Esophagus muscularis mucosa (tissue), 4 donors: Measurements from ENCODE around the gene KIF26B. TPM values are rescaled to one million over a fixed set of nuclear protein-coding genes. Genes with fewer than 3 reads are reported as not detected.

ENCODE experiments used
- DNase-seq: peaks from one replicate; pipeline ENCODE4 v3.0.0-alpha.2; 2017; ENCODE audit errors: extremely low spot score
- H3K27ac ChIP-seq, 4 donors: fragments of 200-600 bp; sonication (generic); replicated peaks in 1 of 4; 1 replicate in 3 of 4; 2 replicates in 1 of 4; pipeline ENCODE4 v1.5.1; 2016 to 2019; ENCODE audit warnings: mild to moderate bottlenecking in 1 of 4
- H3K27me3 ChIP-seq, 4 donors: fragments of 200-600 bp; sonication (generic); one replicate each; pipeline versions ENCODE4 v1.5.1 to v1.6.0; 2016 to 2019
- H3K36me3 ChIP-seq, 4 donors: fragments of 200-600 bp; sonication (generic); one replicate each; pipeline ENCODE4 v1.5.1; 2016 to 2019
- H3K4me1 ChIP-seq, 4 donors: fragments of 200-600 bp; sonication (generic); one replicate each; pipeline ENCODE4 v1.5.1; 2016 to 2019
- H3K4me3 ChIP-seq, 4 donors: fragments of 200-600 bp; sonication (generic); 1 replicate in 2 of 4; 2 replicates in 2 of 4; pipeline ENCODE4 v1.5.1; 2016 to 2019; ENCODE audit warnings: mild to moderate bottlenecking in 4 of 4, moderate library complexity in 1 of 4
- H3K9me3 ChIP-seq, 4 donors: fragments of 200-600 bp; sonication (generic); 1 replicate in 3 of 4; 2 replicates in 1 of 4; pipeline ENCODE4 v1.5.1; 2016 to 2019
- CTCF ChIP-seq, 3 experiments: fragments of 200-600 bp in 2 of 3; fragments of 450-650 bp in 1 of 3; sonication (generic) in 2 of 3; IDR thresholded peaks; one replicate each; pipeline ENCODE4 v1.5.1; 2017 to 2019; ENCODE audit warnings: antibody characterized with exemption in 3 of 3, mild to moderate bottlenecking in 2 of 3, moderate library complexity in 1 of 3
- EP300 ChIP-seq: sonication (generic); formaldehyde crosslinking; IDR thresholded peaks from one replicate; pipeline ENCODE4 v1.6.1; 2017; ENCODE audit warnings: antibody characterized with exemption
- POLR2A ChIP-seq: fragments of 450-650 bp; IDR thresholded peaks from one replicate; pipeline ENCODE4 v1.6.1; 2017; ENCODE audit warnings: antibody characterized with exemption, moderate library complexity, mild to moderate bottlenecking, low read depth
- POLR2AphosphoS5 ChIP-seq, 2 donors: sonication (generic); formaldehyde crosslinking; IDR thresholded peaks; one replicate each; pipeline ENCODE4 v1.6.1; 2017; ENCODE audit warnings: antibody characterized with exemption in 2 of 2
- WGBS: methylation state at CpG from one replicate; pipeline ENCODE4 v1.1.5; 2018; 5-methylcytosine and 5-hydroxymethylcytosine counted together
- intact Hi-C: fragments of 100-400 bp; cut with DNase I; formaldehyde crosslinking; loops from one replicate; pipeline ENCODE4 v1.15.1; 2023
- total RNA-seq, 4 donors: library from RNA; depleted of rRNA; stranded (reverse); fragments of >200 nt; gene quantifications; one replicate each; pipeline versions ENCODE4 v1.1.0 to v1.2.1, GENCODE V29; 2016

Gene KIF26B
- total RNA-seq, 4 donors from 2014 or later, result 0.13 to 3.7 (median 1.3) TPM

- no peak for TF ChIP-seq POLR2AphosphoS5 (IDR thresholded peaks at IDR 0.05)
- no peak for TF ChIP-seq EP300
- no peak for TF ChIP-seq CTCF (IDR thresholded peaks at IDR 0.05)
- TF ChIP-seq POLR2A, result no peak
- intact Hi-C loops, result no loop called here
- WGBS, result 90% methylated on average over 15 of the region's 15 CpGs
- H3K27me3 ChIP-seq, result peaks cover 0 to 8% (median 0%) of the 10 kb centered on the region in 4 donors
- no peaks in the 10 kb centered on the region for H3K9me3 ChIP-seq
- DNase-seq, result no peak
- no peaks in the 10 kb centered on the region for H3K4me1 ChIP-seq
- no peaks in the 10 kb centered on the region for H3K36me3 ChIP-seq
- H3K27ac ChIP-seq, result no peak overlapping the region
- H3K4me3 ChIP-seq, result no peak overlapping the region
Measured at GRCh38 chr1:245464290-245464689, 309.5 kb downstream of the KIF26B start.

DNA sequence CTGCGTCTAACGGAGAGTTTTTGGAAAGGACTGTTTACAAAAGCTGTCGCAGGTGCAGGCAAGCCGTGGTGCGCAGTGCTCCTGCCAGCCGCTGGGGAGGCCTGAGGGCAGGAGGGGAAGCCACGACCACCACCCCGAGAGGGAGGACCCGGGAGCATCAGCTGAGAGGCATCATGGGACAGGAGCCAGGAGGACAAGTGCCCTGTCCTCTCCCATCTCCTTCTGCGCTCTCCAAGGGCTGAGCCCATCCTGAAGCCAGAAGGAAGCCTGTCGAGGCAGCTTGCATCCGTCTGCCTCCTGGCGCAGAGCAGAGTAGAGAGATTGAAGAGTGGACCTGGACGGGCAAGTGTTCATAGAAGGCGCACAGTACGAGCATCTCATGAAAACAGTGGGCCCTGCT is 310.9 kb downstream of the KIF26B start:
- no peak for TF ChIP-seq EP300
- no peak for TF ChIP-seq POLR2AphosphoS5 (IDR thresholded peaks at IDR 0.05)
- no peak for TF ChIP-seq POLR2A
- no peak for TF ChIP-seq CTCF (IDR thresholded peaks at IDR 0.05)
- WGBS, result 79% methylated on average over 16 of the region's 16 CpGs
- Histone ChIP-seq H3K4me1 (no peaks in the 10 kb centered on the region), H3K27me3 (peaks cover 0 to 6% (median 0%) of the 10 kb centered on the region in 4 donors), H3K4me3 (no peak overlapping the region), H3K36me3 (no peaks in the 10 kb centered on the region), H3K27ac (no peak overlapping the region), H3K9me3 (no peaks in the 10 kb centered on the region)
- intact Hi-C loops, result no loop called here
- no peak for DNase-seq

DNA sequence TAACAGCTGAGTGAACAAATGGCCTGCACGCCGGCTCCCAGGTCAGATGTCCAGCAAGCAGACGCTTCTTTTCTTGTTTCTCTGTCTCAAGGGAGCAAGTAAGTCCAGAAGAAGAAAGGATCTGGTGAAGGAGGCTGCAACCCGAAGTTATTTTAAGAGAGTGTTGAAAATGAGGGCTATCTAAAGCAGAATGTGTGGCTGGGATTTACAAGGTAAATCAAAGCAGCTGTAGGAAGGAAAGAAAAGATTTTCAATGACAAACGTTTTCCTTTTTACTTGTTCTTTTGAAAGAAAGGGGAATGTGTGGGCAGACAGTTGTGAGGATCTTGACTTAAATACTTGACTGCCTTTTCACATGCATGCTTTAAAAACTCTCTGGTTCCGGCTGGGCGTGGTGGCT is 311.5 kb downstream of the KIF26B start:
- no peak for DNase-seq
- H3K4me3 ChIP-seq, result no peak overlapping the region
- H3K27ac ChIP-seq, result no peak overlapping the region
- H3K36me3 ChIP-seq, result no peaks in the 10 kb centered on the region
- TF ChIP-seq POLR2A (no peak), CTCF (IDR thresholded peaks at IDR 0.05) (no peak), EP300 (no peak), POLR2AphosphoS5 (IDR thresholded peaks at IDR 0.05) (no peak)
- no peaks in the 10 kb centered on the region for H3K4me1 ChIP-seq
- no peaks in the 10 kb centered on the region for H3K9me3 ChIP-seq
- intact Hi-C loops, result no loop called here
- peaks cover 0 to under 1% (median 0%) of the 10 kb centered on the region in 4 donors for H3K27me3 ChIP-seq
- WGBS, result 59% methylated on average over 7 of the region's 7 CpGs

- no peak for TF ChIP-seq EP300
- no peak for TF ChIP-seq POLR2A
- TF ChIP-seq CTCF (IDR thresholded peaks at IDR 0.05), result no peak
- TF ChIP-seq POLR2AphosphoS5 (IDR thresholded peaks at IDR 0.05), result no peak
- DNase-seq, result no peak
- H3K27me3 ChIP-seq, result no peaks in the 10 kb centered on the region
- H3K4me1 ChIP-seq, result no peaks in the 10 kb centered on the region
- H3K27ac ChIP-seq, result no peak overlapping the region
- no peaks in the 10 kb centered on the region for H3K36me3 ChIP-seq
- H3K4me3 ChIP-seq, result no peak overlapping the region
- WGBS, result 100% methylated on average over 1 of the region's 1 CpG
- H3K9me3 ChIP-seq, result no peaks in the 10 kb centered on the region
- intact Hi-C loops, result no loop called here
Measured at GRCh38 chr1:245467804-245468203, 313.0 kb downstream of the KIF26B start.

DNA sequence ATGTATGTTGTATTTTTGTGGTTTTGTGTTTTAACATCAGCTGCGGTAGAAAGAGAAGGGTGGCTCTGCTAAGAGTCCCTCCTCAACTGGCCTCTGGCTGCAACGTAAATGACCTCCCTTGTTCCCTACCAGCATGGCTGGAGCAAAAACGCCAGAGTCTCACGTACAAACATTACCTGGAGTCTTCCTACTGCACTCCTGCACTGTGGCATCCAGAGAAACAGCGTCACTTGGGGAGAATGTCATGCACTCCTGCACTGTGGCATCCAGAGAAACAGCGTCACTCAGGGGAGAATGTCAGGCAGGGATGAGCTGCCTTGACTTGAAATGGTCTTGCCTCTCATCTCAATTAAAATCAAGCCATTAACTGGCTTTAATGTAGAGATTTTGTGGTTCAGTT is 314.2 kb downstream of the KIF26B start:
- H3K27me3 ChIP-seq, result no peaks in the 10 kb centered on the region
- no peak overlapping the region for H3K4me3 ChIP-seq
- no peak overlapping the region for H3K27ac ChIP-seq
- TF ChIP-seq POLR2A (no peak), EP300 (no peak), CTCF (IDR thresholded peaks at IDR 0.05) (no peak), POLR2AphosphoS5 (IDR thresholded peaks at IDR 0.05) (no peak)
- no peaks in the 10 kb centered on the region for H3K36me3 ChIP-seq
- 83% methylated on average over 6 of the region's 6 CpGs for WGBS
- no peak for DNase-seq
- no peaks in the 10 kb centered on the region for H3K4me1 ChIP-seq
- intact Hi-C loops, result no loop called here
- H3K9me3 ChIP-seq, result no peaks in the 10 kb centered on the region
